Measurements from ENCODE around the gene TBC1D22A.

DNA sequence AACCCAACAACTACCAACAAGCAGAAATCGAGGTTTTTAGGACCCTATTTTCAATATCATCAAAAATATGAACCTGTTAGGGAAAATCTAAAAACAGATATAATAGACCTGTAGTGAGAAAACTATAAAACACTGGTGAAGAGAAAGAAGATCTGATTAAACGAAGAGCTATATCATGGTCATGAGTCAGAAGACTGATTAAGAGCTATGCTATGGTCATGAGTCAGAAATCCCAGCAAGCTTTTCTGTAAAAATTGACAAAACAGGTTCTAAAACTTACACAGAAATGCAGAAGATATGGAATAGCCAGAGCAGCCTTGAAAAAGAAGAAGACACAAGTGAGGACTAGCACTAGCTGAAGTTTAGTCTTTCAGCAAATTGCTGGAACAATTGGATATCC is 345.0 kb downstream of the TBC1D22A start:
- TF ChIP-seq, protein P1, sequence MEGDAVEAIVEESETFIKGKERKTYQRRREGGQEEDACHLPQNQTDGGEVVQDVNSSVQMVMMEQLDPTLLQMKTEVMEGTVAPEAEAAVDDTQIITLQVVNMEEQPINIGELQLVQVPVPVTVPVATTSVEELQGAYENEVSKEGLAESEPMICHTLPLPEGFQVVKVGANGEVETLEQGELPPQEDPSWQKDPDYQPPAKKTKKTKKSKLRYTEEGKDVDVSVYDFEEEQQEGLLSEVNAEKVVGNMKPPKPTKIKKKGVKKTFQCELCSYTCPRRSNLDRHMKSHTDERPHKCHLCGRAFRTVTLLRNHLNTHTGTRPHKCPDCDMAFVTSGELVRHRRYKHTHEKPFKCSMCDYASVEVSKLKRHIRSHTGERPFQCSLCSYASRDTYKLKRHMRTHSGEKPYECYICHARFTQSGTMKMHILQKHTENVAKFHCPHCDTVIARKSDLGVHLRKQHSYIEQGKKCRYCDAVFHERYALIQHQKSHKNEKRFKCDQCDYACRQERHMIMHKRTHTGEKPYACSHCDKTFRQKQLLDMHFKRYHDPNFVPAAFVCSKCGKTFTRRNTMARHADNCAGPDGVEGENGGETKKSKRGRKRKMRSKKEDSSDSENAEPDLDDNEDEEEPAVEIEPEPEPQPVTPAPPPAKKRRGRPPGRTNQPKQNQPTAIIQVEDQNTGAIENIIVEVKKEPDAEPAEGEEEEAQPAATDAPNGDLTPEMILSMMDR (conservative IDR thresholded peaks at IDR 0.05; ENCODE audit: low read depth, low read length), result no peak
- TF ChIP-seq EZH2 (IDR thresholded peaks at IDR 0.05; ENCODE audit: low read length, unreplicated experiment), result no peak

Measured in PC-3 (cell line).